Lower leg skin (tissue), 4 donors: Measurements from ENCODE around the gene TMEM272. TPM values are rescaled to one million over a fixed set of nuclear protein-coding genes. Genes with fewer than 3 reads are reported as not detected.
A peak's percentile ranks its signal among the peaks of the same experiment; 100 is the strongest.

Experiments used
- DNase-seq, 2 donors: peaks; one replicate each; pipeline ENCODE4 v3.0.0-alpha.2; 2019; ENCODE audit warnings: low spot score in 2 of 2
- H3K4me3 ChIP-seq: fragments of 200-600 bp; sonication (generic); 2 replicates; pipeline ENCODE4 v1.5.1; 2017; ENCODE audit warnings: mild to moderate bottlenecking, low read depth; ENCODE audit not compliant: poor library complexity, severe bottlenecking
- POLR2A ChIP-seq, 2 donors: fragments of 450-650 bp; IDR thresholded peaks; one replicate each; pipeline ENCODE4 v1.6.1; 2016 to 2017; ENCODE audit warnings: antibody characterized with exemption in 2 of 2, mild to moderate bottlenecking in 1 of 2, moderate library complexity in 1 of 2
- WGBS, 2 donors: methylation state at CpG; one replicate each; pipeline ENCODE4 v1.1.5; 2018; 5-methylcytosine and 5-hydroxymethylcytosine counted together
- intact Hi-C: fragments of 100-400 bp; cut with DNase I; formaldehyde crosslinking; loops from one replicate; pipeline ENCODE4 v1.15.0; 2023; ENCODE audit warnings: low total_unique reads
- total RNA-seq, 4 donors: library from RNA; depleted of rRNA; stranded (reverse); fragments of >200 nt; gene quantifications; one replicate each; pipeline ENCODE4 v1.1.0, GENCODE V29; 2016
- TF ChIP-seq, protein P1 (sequence below), 3 donors: fragments of 450-650 bp; IDR thresholded peaks; one replicate each; pipeline ENCODE4 v1.5.1; 2016; ENCODE audit warnings: antibody characterized with exemption in 3 of 3, mild to moderate bottlenecking in 3 of 3, moderate library complexity in 2 of 3

The TMEM272 gene
- total RNA-seq, 4 donors from 2014 or later, result 0.32 TPM; not detected in 3

GRCh38 chr13:51783428-51784094 lies 61.4 kb downstream of the TMEM272 start:
- no peak overlapping the region for H3K4me3 ChIP-seq
- TF ChIP-seq, protein P1, sequence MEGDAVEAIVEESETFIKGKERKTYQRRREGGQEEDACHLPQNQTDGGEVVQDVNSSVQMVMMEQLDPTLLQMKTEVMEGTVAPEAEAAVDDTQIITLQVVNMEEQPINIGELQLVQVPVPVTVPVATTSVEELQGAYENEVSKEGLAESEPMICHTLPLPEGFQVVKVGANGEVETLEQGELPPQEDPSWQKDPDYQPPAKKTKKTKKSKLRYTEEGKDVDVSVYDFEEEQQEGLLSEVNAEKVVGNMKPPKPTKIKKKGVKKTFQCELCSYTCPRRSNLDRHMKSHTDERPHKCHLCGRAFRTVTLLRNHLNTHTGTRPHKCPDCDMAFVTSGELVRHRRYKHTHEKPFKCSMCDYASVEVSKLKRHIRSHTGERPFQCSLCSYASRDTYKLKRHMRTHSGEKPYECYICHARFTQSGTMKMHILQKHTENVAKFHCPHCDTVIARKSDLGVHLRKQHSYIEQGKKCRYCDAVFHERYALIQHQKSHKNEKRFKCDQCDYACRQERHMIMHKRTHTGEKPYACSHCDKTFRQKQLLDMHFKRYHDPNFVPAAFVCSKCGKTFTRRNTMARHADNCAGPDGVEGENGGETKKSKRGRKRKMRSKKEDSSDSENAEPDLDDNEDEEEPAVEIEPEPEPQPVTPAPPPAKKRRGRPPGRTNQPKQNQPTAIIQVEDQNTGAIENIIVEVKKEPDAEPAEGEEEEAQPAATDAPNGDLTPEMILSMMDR (IDR thresholded peaks at IDR 0.05), result no peak
- TF ChIP-seq POLR2A (IDR thresholded peaks at IDR 0.05), result no peak
- intact Hi-C loops, result loop anchor here (5.0 kb wide), 1 partner anchor 331 kb away; the partner anchor contains the start of gene INTS6
- no peak for DNase-seq
- 87 to 88% methylated on average over 9 of the region's 9 CpGs for WGBS, 2 donors

GRCh38 chr13:51782026-51782710 lies 62.8 kb downstream of the TMEM272 start:
- TF ChIP-seq, protein P1 (IDR thresholded peaks at IDR 0.05), result no peak
- no peak for TF ChIP-seq POLR2A (IDR thresholded peaks at IDR 0.05)
- intact Hi-C loops, result loop anchor here (5.0 kb wide), 1 partner anchor 330 kb away; the partner anchor contains the start of gene INTS6
- WGBS, 2 donors, result 82 to 87% methylated on average over 15 of the region's 15 CpGs
- DNase-seq, result no peak
- H3K4me3 ChIP-seq, result no peak overlapping the region

DNA sequence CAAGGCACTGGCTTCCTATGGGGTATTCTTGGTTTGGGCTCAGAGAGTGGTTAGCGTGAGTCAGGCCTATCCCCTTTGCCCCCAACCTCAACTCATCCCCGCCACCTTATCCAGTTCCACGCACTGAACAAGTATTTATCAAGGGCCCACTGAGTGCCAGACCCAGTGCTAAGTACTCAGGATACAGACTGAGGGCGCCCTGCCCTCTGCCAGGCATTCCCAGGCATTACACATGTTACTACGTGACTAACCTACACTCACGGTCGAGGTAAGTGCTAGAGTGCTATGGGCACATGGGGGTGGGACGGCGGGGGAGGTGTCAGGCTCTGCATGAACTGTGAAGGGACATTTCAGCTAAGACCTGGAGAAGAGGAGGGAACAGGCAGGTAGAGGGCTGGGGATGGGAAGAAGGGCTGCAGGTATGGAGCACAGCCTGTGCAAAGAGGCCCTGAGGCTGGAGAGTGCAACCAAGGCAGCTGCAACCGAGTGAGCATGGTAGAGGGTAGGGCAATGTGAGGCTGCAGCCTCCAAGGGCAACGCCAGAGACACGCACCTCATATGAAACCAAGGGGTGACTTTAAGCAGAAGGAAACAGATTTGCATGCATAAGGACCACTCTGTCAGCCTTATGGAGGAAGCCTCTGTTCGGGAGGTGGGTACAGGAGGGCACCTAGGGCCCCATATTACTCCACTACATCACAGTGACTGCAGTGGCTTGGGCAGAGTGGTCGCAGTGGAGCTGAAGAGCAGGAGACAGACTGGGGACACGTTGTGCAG lies 63.5 kb downstream of the TMEM272 start:
- DNase-seq, result no peak
- 71 to 79% methylated on average over 15 of the region's 15 CpGs for WGBS, 2 donors
- TF ChIP-seq, protein P1 (IDR thresholded peaks at IDR 0.05), result no peak
- TF ChIP-seq POLR2A (IDR thresholded peaks at IDR 0.05), result no peak
- H3K4me3 ChIP-seq, result no peak overlapping the region
- intact Hi-C loops, result loop anchor here (5.0 kb wide), 1 partner anchor 329 kb away; the partner anchor contains the start of gene INTS6

DNA sequence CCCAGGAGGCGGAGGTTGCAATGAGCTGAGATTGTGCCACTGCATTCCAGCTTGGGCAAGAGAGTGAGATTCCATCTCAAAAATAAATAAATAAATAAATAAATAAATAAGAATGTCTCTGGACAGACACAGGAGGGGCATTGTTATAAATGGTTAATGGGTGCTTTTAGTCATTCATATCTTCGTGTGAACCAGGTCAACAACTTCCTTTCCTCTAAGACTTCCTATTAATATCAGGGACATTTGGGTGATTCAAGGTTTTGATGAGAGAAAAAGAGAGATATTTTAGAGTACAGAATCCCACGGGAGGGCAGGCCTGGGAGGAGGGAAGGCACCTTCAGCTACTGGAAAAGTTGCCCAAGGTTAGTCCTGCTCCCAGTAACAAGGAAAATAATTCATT lies 64.9 kb downstream of the TMEM272 start:
- intact Hi-C loops, result loop anchor here (5.0 kb wide), 1 partner anchor 328 kb away; the partner anchor contains the start of gene INTS6
- H3K4me3 ChIP-seq, result no peak overlapping the region
- 73 to 75% methylated on average over 3 of the region's 3 CpGs for WGBS, 2 donors
- peak in 1 of 2 donors; percentile 29 for DNase-seq
- TF ChIP-seq, protein P1 (IDR thresholded peaks at IDR 0.05), result no peak
- no peak for TF ChIP-seq POLR2A (IDR thresholded peaks at IDR 0.05)

GRCh38 chr13:51778392-51778791 lies 66.6 kb downstream of the TMEM272 start:
- intact Hi-C loops, result no loop called here
- peak in 1 of 2 donors; percentile 84 for DNase-seq
- 64% methylated on average over 11 of the region's 11 CpGs for WGBS, 2 donors
- H3K4me3 ChIP-seq, result no peak overlapping the region
- no peak for TF ChIP-seq POLR2A (IDR thresholded peaks at IDR 0.05)
- TF ChIP-seq, protein P1 (IDR thresholded peaks at IDR 0.05), result no peak
